ENCODE data around the gene SYT2.

The SYT2 gene

DNA sequence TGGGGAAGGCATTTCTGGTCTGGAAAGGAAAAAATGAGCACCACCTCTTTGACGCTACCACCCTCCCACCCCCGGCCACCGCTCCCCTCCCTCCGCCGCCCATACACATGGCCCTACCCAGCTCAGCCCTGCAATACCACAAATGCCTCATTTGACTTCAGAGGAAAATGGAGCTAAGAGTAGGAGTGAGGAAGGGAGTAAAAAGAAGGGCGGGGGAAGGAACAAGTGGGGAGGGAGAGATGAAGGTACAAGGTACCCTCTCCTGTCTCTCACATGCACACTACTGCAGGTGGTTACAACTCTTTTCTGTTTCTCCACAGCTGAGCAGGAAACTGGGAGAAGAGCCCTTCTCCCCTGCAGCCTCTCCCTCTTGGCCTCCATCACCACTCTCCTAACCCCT lies 7.1 kb downstream of the SYT2 start:
- no peak for DNase-seq

DNA sequence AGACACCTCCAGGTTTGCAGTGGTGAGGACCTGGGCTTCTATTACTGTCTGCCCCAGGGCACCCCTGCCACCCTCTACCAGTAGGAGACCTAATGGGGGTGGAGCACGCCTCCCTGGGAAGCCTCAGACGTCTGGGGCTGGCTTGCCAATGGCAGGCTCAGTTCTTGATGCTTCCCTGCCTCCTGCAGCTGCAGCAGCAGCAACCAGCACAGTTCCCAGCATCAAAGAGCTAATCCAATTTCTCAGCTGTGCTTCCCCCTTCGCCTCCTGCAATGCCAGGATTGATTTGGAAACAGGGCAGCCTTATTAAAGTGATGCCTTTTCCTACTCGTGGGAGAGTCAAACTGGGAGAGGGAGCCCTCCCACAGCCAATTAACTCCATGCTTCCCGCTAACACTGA lies 8.2 kb downstream of the SYT2 start:
- DNase-seq = no peak

DNA sequence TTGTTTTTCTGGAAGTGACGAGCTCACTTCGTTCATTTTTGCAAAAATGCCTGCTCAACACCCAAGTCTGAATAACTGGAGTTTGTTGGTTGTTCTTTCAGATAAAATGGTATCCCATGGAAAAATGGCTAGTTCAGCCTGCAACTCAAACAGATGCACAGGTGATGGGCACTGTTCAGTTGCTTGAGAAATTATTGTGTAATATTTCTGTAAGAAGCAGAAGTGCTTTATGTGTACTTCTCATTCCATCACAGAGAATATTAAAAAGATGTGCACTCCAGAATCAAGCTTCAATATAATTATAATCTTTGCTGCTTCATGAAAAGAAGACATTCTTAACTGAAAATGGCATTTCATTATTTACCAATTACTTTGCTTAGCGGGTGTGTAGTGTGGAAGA lies 9.1 kb downstream of the SYT2 start:
- no peak for DNase-seq

DNA sequence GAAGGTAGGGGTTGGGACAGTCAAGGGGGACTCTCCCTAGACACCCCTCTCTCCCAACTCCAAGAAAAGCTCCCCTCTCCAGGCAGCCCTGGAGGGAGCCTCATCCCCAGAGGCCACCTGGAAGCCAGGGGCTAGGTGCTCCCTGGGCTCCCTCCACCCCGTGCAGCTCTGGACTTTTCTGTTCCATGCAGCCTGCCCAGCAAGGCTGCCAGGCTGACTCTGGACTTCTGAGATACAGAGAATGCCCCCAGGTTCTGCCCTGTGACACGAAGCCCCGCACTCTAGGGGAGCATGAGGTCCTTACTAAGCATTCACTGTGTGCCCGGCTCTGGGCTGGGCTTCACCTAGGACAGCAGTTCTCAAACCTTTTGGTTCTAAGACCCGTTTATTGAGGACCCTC lies 10.2 kb downstream of the SYT2 start:
- DNase-seq = no peak

DNA sequence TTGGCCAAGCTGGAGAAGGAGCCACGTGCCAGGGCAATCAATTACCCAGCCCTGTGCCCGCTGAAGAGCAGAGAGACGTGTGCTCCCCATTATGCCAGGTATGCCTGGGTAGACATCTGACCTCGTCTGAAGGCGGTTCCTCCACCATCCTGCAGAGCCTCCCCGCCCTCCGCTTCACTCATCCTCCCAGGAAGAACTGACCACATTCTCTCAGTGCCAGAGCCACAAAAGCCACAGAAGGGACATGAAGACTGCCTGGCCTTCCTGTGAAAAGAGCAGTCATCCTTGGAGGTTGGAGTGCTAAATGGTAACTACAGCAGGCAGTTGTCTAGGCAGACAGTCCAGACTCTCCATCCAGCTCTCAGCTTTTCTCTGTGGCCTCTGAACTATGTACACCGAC lies 12.0 kb downstream of the SYT2 start:
- DNase-seq = no peak

DNA sequence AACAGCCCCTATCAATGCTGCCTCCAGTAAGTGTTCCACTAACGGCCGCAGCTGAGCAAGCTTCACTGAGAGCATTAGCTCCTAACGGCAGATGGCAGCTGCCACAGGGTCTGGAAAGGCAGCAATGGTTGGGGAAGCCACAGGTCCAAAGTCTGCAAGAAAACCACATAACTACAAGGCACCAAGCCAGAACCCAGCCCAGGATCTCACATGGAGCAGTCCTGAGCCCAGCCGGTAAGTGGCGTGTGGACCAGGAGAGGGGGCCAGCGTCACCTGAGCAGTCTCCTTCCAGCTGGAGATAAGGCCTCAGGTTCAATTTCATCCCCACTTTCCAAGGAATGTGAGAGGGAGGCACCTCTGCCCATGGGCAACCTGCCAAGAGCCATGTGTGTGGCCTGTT lies 13.2 kb downstream of the SYT2 start:
- no peak for DNase-seq

DNA sequence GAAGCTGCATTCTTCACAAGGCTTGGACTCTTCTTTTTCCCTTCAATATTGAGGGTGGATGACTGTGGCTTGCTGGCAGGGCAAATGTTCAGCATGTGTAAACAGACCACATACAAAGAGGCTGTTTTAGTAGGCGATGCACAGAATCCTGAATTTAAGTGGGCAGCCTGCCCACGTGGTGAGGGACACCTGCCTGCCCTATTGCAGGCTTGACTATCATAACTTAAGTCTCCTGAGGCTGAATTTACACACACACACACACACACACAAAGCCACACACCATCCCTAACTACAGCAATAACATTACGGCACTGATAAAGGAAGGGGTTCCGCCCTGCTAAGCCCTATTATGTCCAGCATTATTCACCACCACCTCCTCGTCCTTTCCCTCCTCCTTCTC lies 15.9 kb downstream of the SYT2 start:
- no peak for DNase-seq

DNA sequence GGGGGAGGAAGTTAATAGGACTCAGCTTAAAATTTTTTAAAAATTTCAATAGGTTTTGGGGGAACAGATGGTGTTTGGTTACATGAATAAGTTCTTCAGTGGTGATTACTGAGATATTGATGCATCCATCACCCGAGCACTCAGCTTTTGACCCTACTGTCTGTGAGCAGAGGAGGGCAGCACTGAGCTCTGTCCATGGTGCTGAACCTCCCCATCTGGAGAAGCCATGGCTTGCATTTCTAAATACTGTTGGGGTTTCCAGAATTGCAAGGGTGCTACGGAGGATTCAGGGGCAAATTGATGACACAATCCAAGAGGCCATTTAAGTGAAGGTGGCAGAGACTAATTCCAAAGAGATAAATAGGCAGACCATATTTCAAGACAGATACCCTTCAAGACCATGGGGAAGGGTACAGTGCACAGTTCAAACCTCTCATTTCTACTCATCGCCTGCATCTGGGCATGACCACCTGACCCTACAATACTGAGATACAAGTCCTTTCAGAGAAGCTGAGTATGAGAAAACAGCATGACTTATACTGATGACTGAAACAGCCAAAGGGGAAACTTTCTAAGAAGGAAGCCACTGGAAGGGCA lies 17.2 kb downstream of the SYT2 start:
- peak; percentile 68 for DNase-seq

DNA sequence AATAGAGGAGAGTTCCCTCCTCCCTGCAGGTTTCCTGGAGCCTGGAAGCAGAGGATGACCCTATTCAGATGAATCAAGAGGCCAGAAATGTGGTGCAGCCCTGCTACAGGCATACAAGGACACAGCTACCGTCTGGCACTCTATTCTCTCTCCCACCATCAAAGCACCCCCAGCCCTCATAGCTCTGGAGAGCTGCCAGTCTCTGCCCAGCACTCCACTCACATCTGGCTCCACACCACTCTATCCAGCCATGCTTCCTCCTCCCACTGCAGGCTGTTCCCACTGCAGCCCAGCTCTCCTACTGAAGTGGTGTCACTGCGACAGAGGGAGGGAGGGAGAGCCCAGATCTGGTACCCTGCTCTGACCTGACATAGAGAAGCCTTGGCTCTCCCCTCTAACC lies 18.4 kb downstream of the SYT2 start:
- no peak for DNase-seq

DNA sequence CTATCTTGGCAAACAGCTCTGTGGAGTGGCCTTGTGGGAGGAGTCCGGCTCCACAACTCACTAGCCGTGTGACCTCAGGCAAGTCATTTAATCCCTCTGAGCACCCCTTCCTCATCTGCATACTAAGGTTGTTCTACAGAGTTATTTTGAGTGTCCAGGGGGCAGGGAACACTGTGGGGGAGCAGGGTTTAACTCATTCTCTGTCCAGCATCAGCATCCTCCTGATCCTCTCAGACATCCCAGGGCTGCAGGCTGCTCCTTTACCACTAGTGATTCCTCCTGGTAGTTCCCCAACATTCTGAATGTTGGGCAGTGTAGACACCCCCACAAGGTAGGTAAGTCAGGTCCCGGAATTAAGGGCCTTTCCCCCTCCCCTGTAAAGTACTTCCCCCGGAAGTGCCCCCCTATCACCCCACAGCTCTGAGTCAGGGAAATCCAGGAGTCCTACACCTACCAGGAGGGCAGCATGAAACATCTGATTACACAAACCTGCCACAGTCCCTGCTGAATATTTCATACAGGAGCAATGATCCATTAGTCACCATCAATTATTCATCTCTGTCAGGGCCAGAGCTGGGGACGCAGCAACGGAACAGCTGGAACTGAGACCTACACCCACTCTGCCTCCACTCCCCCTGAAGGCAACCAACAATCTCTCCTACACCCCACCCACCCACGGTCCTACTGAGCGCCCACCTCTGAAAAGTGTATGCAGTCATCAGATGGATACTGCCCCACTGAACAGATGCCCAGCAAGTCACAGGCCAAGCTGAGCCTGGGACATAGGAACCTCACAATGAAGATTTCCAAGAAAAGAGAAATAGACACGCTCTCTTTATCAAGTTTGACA lies 20.5 kb downstream of the SYT2 start:
- DNase-seq = no peak

DNA sequence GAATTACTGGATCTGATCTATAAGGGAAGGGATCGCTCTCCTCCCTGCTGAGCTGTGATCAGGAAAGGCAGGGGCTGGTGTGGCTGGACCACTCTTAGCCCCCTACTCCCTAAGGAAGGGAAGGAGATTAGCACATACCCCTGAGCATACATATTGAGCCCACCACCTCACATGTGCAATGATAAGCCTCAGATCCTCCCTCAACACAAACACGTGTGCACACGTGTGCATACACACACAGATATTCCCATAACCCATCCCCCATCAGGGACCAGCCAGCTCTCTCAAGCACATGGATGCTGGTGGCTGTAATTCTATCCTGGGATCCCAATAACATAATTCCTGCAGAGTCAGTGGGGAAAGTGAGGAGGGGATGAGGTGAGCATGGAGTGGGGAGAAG lies 21.2 kb downstream of the SYT2 start:
- no peak for DNase-seq

DNA sequence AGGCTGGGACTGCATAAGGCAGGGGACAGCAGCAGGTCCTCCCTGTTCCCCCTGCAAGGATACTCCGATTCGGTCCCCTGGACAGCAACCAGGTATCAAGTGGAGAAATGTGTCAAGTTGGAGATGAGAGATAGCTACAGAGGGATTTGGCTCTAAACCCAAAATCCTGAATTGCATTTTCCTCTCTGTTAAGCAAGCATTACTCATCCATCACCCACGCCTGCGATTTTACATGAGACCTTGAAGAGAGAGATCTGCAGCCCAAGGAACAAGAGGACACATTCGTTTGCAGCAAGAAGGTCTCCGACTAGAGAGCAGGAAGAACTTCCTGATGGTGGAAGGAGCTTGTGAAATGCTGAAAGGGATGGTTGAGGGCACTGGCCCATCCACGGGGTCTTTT lies 21.9 kb downstream of the SYT2 start:
- no peak for DNase-seq

DNA sequence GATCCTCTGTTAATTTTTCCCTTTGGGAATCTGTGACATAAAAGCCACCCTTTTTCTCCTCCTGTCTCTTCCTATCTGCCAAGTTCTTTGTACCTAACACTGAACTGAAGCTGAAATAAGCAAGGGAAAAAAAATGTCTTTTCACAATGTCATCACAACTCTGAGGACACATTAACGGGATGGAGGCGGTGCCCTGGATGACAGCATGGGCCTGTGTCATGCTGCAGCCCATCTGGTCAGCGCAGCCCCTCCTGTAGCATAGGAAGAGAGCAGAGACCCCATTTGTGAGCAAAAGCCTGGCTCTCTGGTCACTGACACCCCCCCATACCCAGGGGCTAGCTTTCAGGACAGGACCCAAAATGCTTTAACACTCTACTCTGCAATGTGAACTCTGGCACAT lies 22.5 kb downstream of the SYT2 start:
- no peak for DNase-seq

DNA sequence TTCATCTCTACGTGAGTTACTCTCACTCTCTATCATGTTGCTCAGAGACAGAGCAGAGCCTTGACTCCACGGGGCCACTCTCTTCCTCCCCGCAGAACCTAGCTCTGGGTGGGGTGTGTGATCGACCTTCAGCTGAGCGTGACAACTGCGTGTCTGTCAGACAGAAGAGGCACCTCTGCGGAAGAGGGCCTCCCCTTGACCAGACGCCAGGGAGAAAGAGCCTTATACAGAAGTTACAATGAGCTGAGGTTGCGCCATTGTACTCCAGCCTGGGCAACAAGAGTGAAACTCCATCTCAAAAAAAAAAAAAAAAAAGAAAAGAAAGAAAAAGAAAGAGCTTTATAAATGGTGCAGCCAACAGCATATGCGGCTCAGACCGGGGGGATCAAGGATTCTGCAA lies 22.9 kb downstream of the SYT2 start:
- DNase-seq = no peak

DNA sequence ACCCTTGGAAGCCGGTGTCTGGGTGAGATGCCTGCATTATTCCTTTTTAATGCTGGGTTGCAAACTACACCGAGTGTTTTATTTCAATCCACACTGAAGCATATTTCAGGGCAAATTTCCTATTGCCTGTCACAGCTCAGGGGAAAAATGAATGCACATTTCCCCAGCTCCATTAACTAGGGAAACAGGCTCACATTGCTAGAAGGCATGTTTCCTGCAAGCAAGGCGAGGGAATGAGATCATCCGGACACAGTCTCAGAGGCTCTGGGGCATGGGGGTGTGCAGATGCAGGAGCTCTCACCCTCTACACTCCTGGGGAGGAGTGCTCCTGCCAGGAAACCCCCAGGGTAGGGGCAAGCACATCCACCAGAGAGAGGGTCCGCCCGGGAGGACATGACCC lies 24.6 kb downstream of the SYT2 start:
- no peak for DNase-seq

DNA sequence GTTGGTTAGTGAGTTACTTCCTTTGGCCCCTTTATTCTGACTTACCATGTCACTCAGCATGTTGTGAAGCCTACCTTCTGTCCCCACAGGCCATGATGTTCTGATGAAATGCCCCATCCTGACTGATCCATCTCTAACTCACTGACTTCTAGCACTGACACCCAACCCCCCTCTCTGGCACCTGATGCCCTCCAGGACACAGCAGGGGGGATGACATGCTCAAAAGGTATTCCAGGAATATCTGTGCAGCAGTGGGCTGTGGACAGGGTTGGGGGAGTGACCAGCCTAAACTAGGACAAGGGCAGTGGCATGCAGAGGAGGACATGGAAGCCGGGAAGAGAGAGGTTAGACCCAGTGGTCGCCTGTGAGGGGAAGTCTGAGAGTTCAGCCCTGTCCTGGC lies 25.5 kb downstream of the SYT2 start:
- DNase-seq = no peak

DNA sequence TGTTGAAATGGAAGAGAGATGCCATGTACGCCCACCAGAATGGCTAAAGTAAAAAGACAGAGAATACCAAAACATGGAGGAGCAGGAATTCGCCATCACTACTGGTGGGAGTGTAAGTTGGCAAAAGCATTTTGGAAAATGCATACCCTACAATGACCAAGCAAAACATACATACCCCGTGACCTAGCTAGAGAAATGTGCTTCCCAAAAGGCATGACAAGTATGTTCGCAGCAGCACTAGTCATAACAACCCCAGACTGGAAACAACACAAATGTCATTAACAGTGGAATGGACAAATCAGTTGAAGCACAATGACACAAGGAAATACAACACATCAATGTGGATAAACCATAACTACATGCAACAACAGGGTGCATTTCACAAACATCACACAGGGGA lies 27.2 kb downstream of the SYT2 start:
- no peak for DNase-seq

DNA sequence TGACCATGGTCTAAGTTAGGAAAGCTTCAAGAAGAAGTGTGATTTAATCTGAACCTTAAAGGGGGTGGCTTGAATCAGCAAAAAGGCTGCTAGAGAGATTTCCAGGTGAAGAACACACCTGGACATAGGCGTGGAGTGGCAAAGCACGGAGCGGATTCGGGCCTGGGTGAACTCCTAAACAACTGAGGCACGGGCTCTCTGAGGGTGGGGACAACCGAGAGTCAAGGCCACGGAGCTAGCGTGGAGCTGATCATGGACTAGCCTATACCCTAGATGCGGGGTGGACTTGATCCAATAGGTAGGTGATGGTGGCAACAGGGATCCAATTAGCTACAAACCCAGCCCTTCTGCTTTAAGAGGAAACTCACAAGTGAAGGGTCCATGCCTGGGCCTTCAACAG lies 27.8 kb downstream of the SYT2 start:
- no peak for DNase-seq

DNA sequence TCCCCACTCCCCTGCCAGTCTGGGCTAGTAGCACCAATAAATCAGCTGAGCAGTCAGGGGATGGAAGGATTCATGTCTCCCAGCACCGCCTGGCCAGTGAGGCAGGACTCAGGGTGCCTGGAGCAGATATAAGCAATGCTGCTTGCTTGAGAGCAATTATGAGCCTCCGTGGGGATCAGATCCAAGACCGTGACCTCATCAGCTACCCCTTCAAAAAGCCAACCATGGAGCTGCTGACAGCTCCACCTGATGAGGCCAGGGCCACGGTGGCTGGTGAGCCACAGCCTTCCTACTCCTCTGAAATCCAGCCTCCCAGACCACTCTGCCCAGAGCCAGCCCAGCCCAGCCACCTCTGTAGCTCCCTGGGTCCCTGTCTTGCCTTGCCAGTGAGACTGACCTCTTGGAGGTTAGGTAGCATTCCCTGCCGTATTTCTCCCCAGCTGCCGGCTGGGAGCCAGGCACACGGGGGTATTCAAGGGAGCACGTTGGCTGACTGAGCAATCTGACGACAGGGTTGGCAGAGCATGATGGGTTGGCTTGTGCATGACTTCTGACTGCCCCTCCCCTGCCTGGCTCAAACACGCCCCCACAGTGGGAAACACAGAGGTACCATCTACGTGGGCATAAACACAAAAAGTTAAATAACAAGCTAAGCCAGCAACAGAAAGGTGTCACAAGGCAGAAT lies 28.4 kb downstream of the SYT2 start:
- no peak for DNase-seq

DNA sequence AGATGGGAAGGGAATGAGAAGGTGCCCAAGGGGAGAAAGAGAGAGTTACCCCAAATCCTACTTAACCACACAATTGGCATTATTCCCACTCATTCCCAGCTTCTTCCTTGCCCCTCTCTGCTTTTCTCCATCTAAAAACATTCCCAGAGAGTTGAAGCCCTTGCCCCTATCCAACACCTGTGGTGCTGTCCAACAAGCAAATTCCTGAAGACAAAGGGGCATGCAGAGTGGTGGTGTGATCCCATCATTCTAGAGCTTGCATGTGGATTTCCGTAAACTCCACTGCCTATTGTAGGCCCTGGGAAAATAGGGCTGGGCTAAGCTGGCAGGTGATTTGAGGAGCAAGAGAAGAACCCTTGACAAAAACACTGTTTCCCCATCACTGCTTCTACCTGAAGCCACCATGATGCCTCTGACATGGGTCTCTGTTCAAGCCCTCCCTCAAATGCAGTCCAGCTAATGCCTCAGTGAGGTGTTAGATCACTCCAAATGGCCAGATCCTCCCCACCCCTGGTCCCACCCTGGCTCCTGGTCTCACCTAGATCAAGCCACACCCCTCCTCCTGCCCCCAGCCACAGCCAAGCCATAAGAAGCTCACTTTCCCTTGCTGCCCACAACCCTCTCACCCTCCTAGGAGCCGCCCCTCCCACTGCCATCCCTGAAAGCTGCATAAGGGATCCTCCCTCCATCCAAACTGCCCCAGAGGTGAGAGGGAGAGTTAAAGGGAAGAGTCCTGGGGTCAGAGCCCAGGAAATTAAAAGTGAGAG lies 29.5 kb downstream of the SYT2 start:
- DNase-seq = no peak

DNA sequence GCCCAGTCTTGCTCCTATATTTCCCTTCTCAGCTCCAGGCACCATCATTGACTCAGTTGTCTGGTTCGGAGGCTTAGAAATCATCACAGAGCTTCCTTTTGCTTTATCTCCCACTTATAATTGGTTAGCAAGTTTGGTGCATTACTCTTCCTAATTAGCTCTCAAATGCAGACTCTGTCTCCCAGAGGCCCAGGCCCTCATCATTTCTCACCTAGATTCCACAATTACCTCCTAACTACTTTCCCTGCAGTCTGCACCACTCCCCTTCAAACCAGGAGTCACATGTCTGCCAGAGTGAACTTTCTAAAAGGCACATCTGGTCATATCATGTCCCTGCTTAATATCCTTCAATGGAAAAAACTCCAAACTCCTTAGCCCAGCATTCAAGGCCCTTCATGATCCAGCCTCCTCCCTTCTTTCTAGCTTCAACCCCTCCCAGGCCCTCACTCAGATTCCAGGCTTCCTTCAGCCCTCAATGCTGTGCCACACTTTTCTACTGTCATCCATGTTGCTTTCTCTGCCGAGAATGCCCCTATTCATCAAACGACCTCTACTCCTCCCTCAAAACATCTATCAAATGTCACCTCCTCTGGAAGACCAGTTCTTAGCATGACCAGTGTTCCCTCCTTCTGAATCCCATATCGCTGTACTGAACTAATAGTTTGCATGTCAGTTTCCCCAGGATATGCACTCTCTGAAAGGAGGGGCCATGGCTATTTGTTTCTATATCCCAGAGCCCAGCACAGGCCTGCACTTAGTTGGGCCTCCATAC lies 30.7 kb downstream of the SYT2 start:
- no peak for DNase-seq

DNA sequence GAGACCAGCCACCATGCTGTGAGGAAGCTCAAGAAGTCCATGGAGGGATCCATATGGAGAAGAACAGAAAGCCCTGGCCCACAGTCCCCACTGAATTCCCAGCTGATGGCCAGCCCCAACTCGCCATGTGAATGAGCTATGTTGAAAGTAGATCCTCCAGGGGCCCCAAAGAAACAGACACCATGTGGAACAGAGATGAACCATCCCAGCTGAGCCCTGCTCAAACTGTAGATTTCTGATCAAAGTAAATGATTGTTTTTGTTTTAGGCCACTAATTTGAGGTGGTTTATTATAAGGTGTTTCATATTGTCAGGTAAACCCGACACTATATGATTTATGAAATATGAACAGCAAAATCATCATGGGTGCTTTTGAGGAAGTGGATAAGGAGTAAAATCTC lies 32.8 kb downstream of the SYT2 start:
- no peak for DNase-seq

DNA sequence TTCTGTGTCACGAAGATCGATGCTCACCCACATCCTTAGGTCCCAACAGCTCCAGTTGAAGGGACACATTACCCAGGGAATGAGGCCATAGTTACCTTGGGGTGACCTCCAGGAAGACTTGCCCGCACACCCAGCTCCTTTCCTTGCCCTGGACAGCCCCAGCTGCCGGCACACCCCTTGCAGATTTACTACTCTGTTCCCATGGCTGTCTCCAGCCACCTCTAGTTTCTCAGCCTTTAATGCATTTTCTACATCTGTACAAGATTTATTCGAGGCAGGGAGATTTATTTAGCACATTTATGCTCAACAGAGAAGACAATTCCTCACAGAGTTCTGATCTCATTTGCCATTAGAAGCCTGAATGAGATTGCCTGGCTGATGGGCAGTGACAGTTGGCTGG lies 36.7 kb downstream of the SYT2 start:
- no peak for DNase-seq
